Chondrocyte (in vitro differentiated cells): ENCODE results near the gene SELPLG. TPM values are rescaled to one million over a fixed set of nuclear protein-coding genes. Genes with fewer than 3 reads are reported as not detected.

Experiments used
- DNase-seq: peaks from one replicate; pipeline ENCODE4 v3.0.0; 2021; ENCODE audit warnings: mixed read lengths, low spot score
- H3K27ac Mint-ChIP-seq: one replicate; pipeline ENCODE4 v1.8.0; 2021; ENCODE audit warnings: mild to moderate bottlenecking, moderate library complexity, mixed read lengths; ENCODE audit not compliant: unreplicated experiment
- H3K27me3 Mint-ChIP-seq: 2 replicates; pipeline ENCODE4 v1.8.0; 2021; ENCODE audit warnings: low read depth, mixed read lengths
- H3K36me3 Mint-ChIP-seq: 2 replicates; pipeline ENCODE4 v1.8.0; 2021; ENCODE audit warnings: low read depth, mixed read lengths
- H3K4me1 Mint-ChIP-seq: 2 replicates; pipeline ENCODE4 v1.8.0; 2021; ENCODE audit warnings: low read depth, mild to moderate bottlenecking, mixed read lengths
- H3K4me3 Mint-ChIP-seq: one replicate; pipeline ENCODE4 v1.8.0; 2021; ENCODE audit warnings: mild to moderate bottlenecking, moderate library complexity, mixed read lengths; ENCODE audit not compliant: unreplicated experiment
- H3K9me3 Mint-ChIP-seq: 2 replicates; pipeline ENCODE4 v1.8.0; 2021; ENCODE audit warnings: low read depth, mixed read lengths
- total RNA-seq: library from RNA; stranded (reverse); gene quantifications from 3 replicates; pipeline ENCODE4 v1.2.1, GENCODE V29; 2021
- TF ChIP-seq, protein P1 (sequence below): fragments of 200-600 bp; sonication (generic); IDR thresholded peaks from 2 replicates; pipeline ENCODE4 v1.5.0; 2021; ENCODE audit warnings: antibody characterized with exemption, mild to moderate bottlenecking, moderate library complexity

Gene SELPLG
- total RNA-seq, 1 donor from 2014 or later = 3.2 TPM

DNA sequence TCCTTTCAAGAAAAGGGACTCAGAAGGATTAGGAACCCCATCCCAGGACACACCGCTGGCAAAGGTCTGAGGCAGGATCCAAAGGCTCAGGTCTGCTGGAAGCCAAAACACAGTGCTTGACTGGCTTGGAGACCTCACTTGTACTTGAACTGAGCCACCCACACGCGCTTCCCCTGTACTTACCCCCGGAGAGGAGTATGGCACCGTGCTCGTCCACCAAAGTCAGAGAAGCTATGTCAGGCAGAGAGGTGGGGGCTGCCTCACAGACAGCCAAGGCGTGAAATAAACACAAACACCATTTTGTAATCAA is 11.1 kb upstream of the SELPLG start:
- Mint-ChIP-seq H3K36me3 (peaks cover 51% of the 10 kb centered on the region), H3K27ac (no peak overlapping the region), H3K4me1 (peaks cover 70% of the 10 kb centered on the region), H3K27me3 (no peaks in the 10 kb centered on the region), H3K9me3 (no peaks in the 10 kb centered on the region), H3K4me3 (no peak overlapping the region)
- TF ChIP-seq, protein P1, sequence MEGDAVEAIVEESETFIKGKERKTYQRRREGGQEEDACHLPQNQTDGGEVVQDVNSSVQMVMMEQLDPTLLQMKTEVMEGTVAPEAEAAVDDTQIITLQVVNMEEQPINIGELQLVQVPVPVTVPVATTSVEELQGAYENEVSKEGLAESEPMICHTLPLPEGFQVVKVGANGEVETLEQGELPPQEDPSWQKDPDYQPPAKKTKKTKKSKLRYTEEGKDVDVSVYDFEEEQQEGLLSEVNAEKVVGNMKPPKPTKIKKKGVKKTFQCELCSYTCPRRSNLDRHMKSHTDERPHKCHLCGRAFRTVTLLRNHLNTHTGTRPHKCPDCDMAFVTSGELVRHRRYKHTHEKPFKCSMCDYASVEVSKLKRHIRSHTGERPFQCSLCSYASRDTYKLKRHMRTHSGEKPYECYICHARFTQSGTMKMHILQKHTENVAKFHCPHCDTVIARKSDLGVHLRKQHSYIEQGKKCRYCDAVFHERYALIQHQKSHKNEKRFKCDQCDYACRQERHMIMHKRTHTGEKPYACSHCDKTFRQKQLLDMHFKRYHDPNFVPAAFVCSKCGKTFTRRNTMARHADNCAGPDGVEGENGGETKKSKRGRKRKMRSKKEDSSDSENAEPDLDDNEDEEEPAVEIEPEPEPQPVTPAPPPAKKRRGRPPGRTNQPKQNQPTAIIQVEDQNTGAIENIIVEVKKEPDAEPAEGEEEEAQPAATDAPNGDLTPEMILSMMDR = no peak
- no peak for DNase-seq

DNA sequence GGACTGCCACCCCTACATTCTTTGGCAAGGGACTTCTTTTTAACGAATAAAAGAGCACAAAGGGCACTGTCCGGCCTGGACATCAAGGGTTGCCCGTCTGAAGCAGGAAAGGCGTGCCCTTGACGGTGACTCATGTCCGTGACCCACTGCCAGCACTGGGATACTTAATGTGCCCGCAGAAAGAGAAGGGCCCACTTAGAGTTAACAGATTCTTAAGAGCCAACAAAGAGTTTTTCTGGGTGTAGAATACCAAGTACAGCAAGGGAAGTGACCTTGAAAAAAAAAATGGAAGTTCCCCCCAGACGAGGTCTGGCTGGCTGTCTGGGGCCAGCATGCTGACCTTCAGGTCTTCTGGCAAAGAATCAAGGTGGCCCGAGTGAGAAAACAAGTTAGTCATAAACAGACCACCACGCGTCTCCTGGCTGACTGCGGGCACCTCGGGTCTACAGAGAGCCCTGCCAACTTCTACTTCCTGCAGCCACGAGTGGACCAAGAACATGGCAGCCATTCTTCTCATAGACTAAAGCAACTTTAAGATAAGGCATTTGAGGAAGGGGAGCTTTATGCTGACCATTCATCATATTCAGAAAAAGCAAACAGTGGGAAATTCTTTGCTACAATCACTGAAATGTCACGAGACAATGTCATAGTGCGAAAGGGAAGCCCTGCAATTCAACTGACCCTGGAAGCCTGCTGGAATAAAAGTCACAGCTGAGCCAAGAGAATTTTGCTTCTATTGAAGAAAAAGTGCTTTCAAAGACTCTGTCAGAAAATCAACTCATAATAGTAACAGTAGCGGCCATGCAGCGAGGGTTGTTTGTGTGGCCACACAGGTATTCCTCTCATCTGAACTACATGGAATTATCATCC is 10.5 kb upstream of the SELPLG start:
- Mint-ChIP-seq H3K27ac (peak overlapping the region; percentile 52), H3K27me3 (no peaks in the 10 kb centered on the region), H3K4me1 (peaks cover 68% of the 10 kb centered on the region), H3K4me3 (no peak overlapping the region), H3K36me3 (peaks cover 53% of the 10 kb centered on the region), H3K9me3 (no peaks in the 10 kb centered on the region)
- no peak for DNase-seq
- TF ChIP-seq, protein P1 = no peak

DNA sequence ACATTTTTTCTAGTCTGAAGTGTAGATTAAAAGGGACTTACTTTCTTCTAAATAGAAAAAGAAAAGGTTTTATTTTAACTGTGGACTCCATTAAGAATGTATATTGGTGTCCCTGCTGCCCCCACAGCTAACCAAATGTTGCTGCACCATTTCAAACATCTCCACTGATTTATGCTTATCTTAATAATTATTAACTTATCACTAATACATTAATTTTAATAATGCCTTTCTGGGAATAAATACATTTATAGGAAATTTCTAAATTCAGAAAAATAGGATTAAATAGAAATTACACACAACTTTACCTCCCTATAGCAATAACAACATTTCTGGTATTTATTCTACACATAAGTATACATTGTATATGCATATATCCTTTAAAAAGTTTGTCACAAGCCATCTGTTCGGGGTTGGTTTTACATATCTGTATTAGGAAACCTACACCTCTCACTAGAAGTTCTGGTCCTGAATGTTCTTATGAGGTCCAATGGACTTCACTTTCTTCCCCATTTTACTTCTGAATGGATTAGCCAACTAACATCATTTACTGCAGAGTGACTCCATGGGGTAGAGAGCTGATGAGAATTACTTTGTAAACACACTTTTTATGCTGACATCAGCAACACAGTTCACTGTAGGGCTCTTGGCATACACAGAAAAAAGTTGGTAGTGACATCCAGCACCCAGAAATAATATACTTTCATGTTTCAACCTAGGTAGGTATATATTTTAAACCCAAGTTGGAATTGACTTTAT is 9.4 kb upstream of the SELPLG start:
- Mint-ChIP-seq H3K4me1 (peaks cover 70% of the 10 kb centered on the region), H3K27me3 (no peaks in the 10 kb centered on the region)

GRCh38 chr12:108642269-108642870 is 8.7 kb upstream of the SELPLG start:
- Mint-ChIP-seq H3K27ac (no peak overlapping the region), H3K4me1 (peaks cover 65% of the 10 kb centered on the region), H3K27me3 (no peaks in the 10 kb centered on the region), H3K9me3 (no peaks in the 10 kb centered on the region), H3K36me3 (peaks cover 41% of the 10 kb centered on the region), H3K4me3 (no peak overlapping the region)
- no peak for DNase-seq
- TF ChIP-seq, protein P1 = no peak

More for the DNA sequence above, 9.4 kb upstream of the SELPLG start:
- peaks cover 48% of the 10 kb centered on the region for H3K36me3 Mint-ChIP-seq
- no peaks in the 10 kb centered on the region for H3K9me3 Mint-ChIP-seq
- no peak overlapping the region for H3K27ac Mint-ChIP-seq
- DNase-seq = no peak
- TF ChIP-seq, protein P1 = no peak
- H3K4me3 Mint-ChIP-seq = no peak overlapping the region
